WTC11 (cell line): ENCODE results near the gene AFF2.

ENCODE experiments used
- CREB1 ChIP-seq: sonication (generic); formaldehyde crosslinking; IDR thresholded peaks from 2 replicates; pipeline ENCODE4 v1.8.0; 2023; ENCODE audit warnings: mild to moderate bottlenecking, missing genetic modification reagents
- CTCF ChIP-seq: fragments of 200-600 bp; IDR thresholded peaks from 2 replicates; pipeline ENCODE4 v1.8.0; 2022; ENCODE audit warnings: antibody characterized with exemption
- ELF4 ChIP-seq: sonication (generic); formaldehyde crosslinking; IDR thresholded peaks from 2 replicates; pipeline ENCODE4 v1.8.1; 2022; ENCODE audit warnings: low read depth, mild to moderate bottlenecking, moderate library complexity, missing genetic modification reagents
- ETV6 ChIP-seq: sonication (generic); formaldehyde crosslinking; IDR thresholded peaks from 2 replicates; pipeline ENCODE4 v1.8.1; 2022; ENCODE audit warnings: mild to moderate bottlenecking, missing genetic modification reagents
- FOXK1 ChIP-seq: sonication (generic); formaldehyde crosslinking; IDR thresholded peaks from 2 replicates; pipeline ENCODE4 v1.8.0; 2022; ENCODE audit warnings: mild to moderate bottlenecking, moderate library complexity, missing genetic modification reagents
- JUN ChIP-seq: sonication (generic); formaldehyde crosslinking; IDR thresholded peaks from 2 replicates; pipeline ENCODE4 v1.8.0; 2023; ENCODE audit warnings: mild to moderate bottlenecking, missing genetic modification reagents
- KAT7 ChIP-seq: sonication (generic); formaldehyde crosslinking; IDR thresholded peaks from 2 replicates; pipeline ENCODE4 v1.8.1; 2023; ENCODE audit warnings: missing genetic modification reagents, mild to moderate bottlenecking, borderline replicate concordance
- MAX ChIP-seq: sonication (generic); formaldehyde crosslinking; IDR thresholded peaks from 2 replicates; pipeline ENCODE4 v1.8.0; 2022; ENCODE audit warnings: mild to moderate bottlenecking, missing genetic modification reagents
- OVOL2 ChIP-seq: fragments of 250-450 bp; sonication (Bioruptor Pico); IDR thresholded peaks from 2 replicates; pipeline ENCODE4 v1.9.0; 2021; ENCODE audit warnings: mild to moderate bottlenecking, borderline replicate concordance
- PRDM15 ChIP-seq: sonication (generic); formaldehyde crosslinking; IDR thresholded peaks from 2 replicates; pipeline ENCODE4 v1.8.0; 2022; ENCODE audit warnings: missing genetic modification reagents
- RORB ChIP-seq: fragments of 250-450 bp; sonication (Bioruptor Pico); IDR thresholded peaks from 2 replicates; pipeline ENCODE4 v1.9.0; 2021; ENCODE audit warnings: mild to moderate bottlenecking
- STAT6 ChIP-seq: sonication (generic); formaldehyde crosslinking; conservative IDR thresholded peaks from 2 replicates; pipeline ENCODE4 v1.8.1; 2023; ENCODE audit warnings: mild to moderate bottlenecking, low read depth, missing genetic modification reagents, moderate library complexity
- TEAD4 ChIP-seq: sonication (generic); formaldehyde crosslinking; IDR thresholded peaks from 2 replicates; pipeline ENCODE4 v1.8.0; 2022; ENCODE audit warnings: mild to moderate bottlenecking, missing genetic modification reagents
- USF1 ChIP-seq: sonication (generic); formaldehyde crosslinking; IDR thresholded peaks from 2 replicates; pipeline ENCODE4 v1.8.0; 2022; ENCODE audit warnings: mild to moderate bottlenecking, missing genetic modification reagents

- no peak for TF ChIP-seq CTCF
- no peak for TF ChIP-seq FOXK1 (CRISPR knock-in tag)
- no peak for TF ChIP-seq OVOL2
- no peak for TF ChIP-seq MAX
- TF ChIP-seq ETV6 (CRISPR knock-in tag), result no peak
- no peak for TF ChIP-seq CREB1
- no peak for TF ChIP-seq ELF4 (CRISPR knock-in tag)
- no peak for TF ChIP-seq PRDM15 (CRISPR knock-in tag)
- TF ChIP-seq STAT6 (CRISPR knock-in tag), result no peak
- TF ChIP-seq TEAD4 (CRISPR knock-in tag), result no peak
- no peak for TF ChIP-seq RORB (CRISPR knock-in tag)
- TF ChIP-seq KAT7 (CRISPR knock-in tag), result no peak
- TF ChIP-seq JUN (CRISPR knock-in tag), result no peak
- no peak for TF ChIP-seq USF1 (CRISPR knock-in tag)
Observed at GRCh38 chrX:148588649-148589310, 88.4 kb downstream of the AFF2 start.
